Embryonic facial prominence (tissue), 1 donor: ENCODE measurements around the gene AXIN1.
"Not testable (repeated sequence)": the region's sequence is repeated elsewhere in the genome, so short reads cannot be mapped to it uniquely, and the experiment has no call there.

ENCODE experiments used
- DNase-seq: peaks from one replicate; pipeline ENCODE4 v3.0.0-alpha.2; 2016; ENCODE audit errors: extremely low spot score

The AXIN1 gene

DNA sequence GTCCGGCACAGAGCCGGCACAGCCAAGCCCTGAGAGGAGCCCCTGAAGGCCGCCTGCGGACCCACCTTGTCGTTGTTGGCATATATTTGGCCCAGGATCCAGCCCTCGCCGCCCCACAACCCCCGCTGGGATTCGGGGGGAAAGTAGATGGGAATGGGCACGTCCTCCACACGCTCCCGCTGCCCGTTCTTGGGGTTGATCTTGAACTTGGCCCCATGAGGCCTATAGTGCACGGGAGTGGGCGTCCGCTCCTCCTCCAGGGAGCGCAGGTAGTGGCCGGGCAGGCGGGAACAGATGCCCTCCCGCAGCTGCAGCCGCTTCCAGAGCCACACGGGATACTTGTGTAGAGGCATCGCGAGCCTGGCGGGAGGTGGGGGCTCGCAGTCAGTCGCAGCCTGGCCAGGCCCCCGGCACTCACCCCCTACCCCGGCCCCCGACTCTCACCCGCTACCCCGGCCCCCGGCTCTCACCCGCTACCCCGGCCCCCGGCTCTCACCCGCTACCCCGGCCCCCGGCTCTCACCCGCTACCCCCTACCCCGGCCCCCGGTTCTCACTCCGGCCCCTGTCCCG lies 17.4 kb upstream of the AXIN1 start:
- DNase-seq = no peak

DNA sequence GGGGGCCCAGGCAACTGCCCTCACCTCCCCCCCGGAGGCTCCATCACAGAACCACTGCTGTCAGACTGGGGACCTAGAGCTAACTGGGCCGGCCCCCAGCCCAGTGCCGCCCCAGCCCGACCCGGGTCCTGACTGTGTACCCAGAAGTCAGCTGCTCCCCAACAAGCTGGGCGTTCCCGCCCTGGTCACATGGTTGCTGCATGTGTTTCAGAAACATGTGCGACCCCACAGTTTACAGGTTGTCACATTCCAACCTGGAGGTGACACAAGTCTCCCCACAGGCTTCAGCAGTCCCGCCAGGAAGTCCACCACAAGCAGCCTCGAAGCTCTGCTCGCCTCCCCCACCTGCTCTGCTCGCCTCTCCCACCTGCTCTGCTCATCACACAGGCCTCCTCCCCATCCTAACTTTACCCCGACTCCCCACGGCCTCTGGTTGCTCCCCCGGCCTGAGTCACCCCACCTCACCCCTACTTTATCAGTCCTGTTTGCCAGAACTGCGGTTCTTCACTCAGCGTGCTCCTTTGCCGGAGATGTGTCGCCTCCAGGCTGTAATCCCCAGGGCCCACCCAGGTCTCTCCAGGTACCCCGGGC lies 16.8 kb upstream of the AXIN1 start:
- DNase-seq = no peak

DNA sequence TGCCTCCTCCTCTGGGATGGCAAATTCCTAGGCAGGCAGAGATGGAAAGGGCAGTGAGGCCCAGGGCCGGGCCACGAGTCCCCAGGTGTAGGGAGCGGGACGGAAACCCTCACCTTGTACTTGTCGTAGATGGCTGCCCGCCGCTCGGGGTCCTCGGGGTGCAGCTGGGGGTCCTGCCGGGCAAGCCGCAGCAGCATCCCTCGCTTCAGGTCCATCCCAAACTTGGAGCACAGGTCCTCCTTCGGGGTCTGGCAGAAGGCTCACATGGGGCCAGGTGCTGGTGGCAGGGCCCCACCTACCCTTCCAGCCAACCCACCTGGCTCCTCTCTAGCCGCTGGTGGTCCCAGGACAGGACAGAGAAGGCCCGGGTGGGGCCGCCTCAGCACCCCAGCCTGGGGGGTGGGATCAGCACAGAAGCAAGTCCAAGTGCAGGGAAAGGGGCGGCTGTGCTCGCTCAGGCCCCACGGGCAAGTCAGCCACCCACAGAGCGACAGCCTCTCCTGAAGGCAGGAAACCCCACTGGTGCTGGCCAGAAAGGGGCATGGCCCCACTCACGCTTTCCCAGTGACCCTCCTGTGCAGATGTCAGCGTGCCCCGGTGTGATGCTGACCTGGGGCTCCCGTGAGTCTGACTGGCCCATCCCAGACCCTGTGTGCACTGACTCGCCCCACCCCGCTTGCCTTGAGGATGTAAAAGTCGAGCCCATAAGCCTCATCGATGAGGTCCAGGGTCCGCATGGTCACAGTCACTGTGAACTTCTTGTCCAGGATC lies 16.1 kb upstream of the AXIN1 start:
- DNase-seq = no peak

DNA sequence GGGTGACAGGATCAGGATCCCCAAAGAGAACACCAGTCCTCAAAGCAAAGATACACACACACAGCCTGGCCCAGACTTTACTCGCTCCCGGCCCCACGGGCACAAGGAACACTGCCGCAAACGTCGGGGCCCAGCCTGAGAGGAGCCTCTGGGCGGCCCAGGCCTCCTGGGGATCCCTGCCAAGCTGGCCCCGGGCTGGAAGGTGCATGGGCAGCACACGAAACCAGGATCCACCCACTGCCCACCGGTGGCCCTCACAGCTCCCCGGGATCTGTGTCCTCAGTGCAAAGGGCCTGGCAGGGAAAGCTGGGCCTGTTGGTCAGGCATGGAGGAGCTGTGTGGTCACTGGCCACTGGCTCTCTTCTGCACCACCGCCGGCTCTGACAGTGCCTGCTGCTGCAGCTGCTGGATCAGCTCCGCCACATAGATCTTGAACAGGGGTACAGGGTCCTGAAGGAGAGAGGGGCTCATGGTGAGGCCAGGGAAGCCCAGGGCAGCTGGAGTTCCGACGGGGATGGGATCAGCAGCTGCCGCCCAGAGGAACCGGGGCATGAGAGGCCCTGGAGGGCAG lies 14.9 kb upstream of the AXIN1 start:
- no peak for DNase-seq

DNA sequence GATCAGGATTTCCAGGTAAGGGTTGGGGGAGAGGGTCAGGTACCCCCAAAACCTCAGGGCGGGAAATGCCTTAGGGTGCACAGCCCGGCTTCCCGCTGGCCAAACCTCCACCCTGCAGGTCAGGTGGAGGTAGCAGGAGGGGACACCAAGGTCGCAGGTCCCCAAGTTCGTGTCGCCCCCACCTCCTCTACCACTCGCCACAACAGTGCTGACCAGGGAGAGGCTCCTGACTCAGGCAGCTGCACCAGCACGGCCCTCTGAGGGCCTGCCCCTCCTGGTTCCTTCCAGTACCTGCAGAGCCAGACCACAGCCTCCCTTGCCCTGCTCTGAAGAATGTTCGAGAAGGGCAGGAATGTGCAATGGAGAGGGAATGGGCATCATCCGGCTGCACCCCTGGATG lies 14.0 kb upstream of the AXIN1 start:
- DNase-seq = no peak

DNA sequence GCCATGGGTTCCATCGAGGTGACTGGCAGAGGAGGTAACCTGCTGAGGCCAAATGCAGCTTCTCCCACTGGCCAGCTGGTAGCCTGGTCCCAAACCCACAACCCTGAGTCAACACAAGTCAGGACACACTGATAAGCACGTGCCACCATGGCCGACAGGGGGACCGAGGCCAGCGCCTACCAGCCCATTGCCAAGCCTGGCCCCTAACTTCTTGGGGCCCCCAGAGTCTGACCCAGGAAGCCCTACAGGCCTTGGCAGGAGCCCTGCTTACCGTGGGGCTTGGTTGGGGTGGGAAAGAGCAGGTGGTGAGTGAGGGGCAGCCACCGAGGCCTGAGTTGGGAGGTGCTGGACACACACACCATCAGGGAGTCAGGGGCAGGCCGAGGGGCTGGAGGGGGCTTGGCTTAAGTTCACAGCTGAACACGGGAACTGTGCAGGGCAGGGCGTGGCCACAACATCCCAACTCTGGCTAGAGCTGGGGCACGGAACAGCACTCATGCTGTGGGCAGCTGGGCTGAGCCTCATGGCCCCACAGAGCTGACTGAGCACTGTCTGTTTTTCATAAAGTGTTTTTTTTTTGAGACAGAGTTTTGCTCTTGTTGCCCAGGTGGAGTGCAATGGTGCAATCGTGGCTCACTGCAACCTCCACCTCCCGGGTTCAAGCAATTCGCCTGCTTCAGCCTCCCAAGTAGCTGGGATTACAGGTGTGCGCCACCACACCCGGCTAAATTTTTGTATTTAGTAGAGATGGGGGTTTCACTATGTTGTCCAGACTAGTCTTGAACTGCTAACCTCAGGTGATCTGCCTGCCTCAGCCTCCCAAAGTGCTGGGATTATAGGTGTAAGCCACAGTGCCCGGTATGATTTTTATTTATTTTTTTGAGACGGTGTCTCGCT lies 12.3 kb upstream of the AXIN1 start:
- no peak for DNase-seq

DNA sequence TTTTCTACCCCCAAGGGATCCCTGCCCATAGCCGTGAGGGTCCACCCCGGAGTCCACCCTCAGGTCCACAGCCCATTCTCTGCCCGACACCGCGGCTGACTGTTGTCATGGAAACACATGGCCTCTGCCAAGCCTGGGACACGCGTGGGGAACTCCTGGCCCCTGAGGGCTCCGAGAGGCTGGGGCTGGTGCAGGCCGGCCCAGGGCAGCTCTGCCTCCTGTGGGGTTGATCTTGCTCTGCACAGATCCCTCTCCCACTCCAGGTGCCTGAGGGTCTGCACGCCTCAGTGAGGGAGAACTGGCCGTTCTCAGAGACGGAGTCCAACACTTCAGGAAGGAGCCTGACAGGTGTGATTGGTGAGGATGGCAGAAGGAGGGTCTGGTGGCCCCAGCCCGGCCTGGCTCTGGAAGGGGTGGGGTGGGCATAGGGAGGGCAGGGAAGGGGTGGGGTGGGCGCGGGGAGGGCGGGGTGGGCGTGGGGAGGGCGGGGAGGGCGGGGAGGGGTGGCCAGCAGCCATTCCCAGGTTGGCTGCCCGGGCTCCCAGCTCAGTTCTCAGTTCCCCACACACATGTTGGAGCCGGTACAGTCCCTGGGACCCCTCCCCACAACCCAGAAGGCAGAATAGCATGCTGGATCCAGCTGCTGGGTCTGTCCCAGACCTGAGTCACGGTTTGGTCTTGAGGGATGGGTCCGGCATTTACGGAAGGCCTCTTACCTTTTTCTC lies 11.4 kb upstream of the AXIN1 start:
- no peak for DNase-seq

DNA sequence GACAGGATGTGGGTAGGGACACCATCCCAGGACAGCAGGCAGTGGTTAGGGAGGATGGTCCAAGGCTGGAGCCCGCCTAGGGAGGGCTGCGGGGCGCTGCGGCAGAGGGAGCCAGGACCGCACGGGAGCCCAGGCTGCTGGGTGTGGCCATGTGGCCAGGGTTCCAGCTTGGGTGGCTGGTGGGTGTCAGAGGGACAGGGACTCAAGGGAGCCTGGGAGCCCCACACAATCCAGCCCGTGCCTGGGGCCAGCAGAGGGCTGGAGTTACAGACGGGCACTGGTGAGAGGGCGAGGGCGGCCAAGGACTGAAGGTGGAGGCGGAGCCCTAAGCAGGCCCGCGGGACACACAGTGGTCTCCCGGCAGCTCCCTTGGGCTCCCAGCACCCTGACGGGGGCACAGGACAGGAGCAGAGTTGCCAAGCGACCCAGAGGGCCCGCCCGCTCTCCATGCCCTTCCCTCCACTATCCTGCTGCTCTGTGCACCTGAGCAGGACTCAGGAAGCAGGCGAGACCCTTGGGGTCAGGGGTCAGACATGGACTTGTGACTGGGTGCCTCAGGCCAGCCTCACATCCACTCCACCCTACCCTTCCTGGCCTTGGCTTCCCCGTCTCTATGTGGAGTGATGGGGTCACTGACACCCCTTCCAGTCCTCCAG lies 10.7 kb upstream of the AXIN1 start:
- no peak for DNase-seq

DNA sequence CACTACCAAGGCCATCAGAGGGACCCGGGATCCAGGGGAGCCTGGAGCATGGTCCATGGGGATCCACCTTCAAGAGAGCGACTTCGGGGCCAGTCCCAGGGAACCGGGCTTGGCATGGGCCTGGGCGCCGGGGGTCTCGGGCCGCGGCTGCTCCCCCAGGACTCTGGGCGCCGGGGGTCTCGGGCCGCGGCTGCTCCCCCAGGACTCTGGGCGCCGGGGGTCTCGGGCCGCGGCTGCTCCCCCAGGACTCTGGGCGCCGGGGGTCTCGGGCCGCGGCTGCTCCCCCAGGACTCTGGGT lies 10.1 kb upstream of the AXIN1 start:
- not testable (repeated sequence) for DNase-seq

DNA sequence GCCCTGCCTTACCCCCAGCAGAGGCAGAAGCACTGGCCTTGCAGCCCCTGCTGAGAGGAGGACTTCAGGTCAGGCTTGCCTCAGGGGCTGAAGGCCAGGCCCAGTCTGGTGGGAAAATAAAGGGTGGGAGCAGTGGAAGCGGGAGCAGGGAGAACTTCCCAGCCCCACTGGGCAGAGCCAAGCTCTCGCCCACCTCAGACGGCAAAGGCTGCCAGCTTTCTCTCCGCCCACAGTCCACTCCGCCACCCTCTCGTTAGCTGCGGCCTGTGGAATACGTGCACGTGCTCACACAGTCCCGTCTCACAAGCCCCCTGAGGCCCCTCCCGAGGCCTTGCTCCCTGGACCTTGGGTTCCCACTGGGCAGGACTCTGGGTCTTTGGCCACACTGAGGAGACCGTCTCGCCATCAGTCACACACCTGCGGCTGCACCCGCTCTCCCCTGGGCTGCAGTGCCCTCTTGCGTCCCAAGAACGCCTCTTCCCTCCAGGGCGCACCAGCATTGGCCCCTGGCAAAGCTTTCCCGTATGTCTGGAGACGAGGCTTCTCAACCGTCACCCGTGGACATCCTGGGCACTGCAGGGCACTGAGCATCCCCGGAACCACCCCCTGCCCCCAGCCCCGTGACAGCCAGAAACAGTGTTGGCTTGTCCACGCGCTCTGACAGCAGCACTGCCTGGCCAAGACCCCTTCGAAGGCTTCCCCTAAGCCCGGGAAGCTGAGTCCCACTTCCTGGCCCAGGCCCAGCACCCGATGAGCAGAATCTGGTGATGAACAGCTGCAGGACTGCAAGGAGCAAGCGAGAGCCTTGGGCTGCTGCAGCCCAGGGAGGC lies 9.6 kb upstream of the AXIN1 start:
- DNase-seq = no peak

DNA sequence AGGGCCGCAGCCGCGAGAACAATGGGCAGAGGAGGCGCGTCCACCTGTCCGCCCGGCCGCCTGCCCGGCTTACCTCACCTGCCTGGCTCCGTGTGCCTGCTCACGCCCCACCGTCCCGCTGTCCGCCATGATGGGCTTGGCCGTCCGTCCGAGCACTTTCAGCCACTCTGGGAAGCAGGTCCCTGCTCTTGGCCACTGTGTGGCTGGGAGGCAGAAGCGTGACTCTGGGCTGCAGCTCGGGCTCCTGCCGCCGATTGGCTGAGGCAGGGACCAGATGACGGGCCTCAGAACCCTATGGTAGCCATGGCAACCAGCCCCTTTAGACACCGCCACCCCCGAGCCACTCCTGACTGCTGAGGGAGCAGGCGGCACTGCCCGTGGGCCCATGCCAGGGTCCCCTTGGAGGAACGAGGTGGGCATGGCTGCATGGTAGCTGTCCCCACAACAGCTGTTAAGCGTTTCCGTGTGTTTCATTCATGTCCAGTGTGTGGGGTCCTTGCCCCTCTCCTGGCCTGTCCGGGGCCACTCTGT lies 8.9 kb upstream of the AXIN1 start:
- DNase-seq = peak; percentile 0

DNA sequence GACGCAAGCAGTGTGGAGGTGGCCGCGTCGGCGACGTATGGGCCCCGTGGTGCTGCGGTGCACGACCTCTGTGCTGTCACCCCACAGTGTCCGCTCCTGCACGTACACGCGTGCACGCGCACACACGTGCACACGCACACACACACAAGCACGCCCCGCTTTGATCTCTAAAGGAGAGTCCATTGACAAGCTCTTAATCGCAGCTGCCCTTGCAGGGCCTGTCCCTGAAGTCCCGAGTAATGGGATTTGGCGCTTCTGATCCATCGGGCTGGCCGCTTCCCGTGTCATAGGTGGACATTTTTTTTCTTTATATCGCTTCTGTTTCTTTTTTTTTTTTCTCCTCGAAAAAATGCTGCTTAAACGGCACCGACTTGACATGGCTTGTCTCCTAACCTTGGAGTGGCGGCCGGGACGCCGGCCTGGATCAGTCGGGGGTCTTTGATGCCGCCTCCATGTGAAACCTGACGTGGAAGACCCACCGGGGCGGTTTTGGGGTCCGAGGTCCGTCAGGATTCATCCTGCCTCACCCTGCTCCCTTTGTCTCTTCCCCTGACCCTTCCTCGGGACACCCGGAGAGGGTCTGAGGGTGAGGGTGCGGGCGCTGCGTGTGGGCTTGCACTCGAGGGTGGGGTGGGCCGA lies 8.3 kb upstream of the AXIN1 start:
- DNase-seq = no peak

DNA sequence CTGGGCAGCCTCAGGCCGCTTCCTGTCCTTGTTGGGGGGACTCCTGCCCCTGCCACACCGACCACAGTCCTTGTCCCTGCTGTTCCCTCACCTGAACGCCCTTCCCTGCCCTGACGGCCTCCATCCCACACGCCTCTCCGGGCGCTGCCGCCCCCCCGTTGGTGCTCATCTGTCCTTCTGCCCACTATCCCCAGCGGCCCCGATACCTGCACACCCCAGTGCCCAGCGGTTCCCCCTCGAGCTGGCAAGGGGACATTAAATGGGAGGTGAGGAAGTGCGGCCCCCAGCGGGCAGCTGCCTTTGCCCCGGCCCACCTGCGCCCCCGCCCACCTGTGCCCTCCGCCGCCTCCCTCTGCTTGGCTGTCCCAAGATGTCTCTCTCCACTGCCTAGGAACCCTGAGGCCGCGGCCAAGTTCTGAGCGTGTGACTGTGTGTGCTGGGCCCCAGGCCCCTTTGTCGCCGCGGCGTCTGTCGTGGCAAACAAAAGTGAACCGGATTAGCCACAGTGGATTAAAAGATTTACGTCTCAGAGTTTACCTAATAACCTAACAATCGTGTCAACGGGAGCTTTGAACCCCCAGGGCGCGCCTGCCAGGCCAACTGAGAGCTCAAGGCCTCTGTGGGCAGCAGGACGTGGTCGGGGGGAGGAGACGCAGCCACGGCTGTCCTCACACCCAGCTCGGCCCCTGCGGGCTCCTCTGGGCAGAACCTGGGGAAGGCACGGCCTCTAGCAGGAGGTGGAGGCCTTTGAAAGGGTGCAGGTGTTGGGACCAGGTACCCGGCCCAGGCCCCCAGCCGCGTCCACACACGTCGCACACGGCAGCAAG lies 7.6 kb upstream of the AXIN1 start:
- no peak for DNase-seq

DNA sequence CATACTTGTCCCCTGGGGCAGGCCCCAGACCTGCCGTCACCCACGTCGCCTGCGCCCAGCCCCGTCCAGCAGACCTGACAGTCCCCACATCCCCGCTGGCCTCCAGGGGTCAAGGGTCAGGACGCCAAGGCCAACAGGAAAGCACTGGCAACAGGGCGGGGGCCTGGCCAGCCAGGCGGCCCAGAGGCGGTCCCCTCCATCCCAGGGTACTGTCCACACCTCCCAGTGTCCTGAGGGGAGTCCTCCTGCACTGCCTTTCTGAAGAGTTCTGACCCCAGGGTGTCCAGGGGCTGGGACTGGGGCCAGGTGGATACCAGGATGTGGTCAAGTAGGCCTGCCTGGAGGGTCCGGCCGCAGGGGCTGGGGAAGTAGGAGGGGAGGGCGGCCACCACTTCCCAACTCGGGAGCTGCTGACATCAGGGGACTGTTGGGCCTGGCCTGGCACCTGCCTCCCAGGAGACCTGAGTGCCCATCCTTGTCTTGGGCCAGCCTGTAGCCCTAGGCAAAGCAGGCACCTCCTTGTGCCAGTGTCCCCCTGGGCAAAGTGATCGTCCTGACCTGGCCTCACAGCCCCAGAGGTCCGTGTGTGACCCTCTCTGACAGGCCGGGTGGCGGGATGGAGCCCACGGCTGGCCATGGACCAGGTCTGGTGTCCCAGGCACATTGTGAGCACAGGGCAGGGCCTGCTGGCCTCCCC lies 6.7 kb upstream of the AXIN1 start:
- no peak for DNase-seq

DNA sequence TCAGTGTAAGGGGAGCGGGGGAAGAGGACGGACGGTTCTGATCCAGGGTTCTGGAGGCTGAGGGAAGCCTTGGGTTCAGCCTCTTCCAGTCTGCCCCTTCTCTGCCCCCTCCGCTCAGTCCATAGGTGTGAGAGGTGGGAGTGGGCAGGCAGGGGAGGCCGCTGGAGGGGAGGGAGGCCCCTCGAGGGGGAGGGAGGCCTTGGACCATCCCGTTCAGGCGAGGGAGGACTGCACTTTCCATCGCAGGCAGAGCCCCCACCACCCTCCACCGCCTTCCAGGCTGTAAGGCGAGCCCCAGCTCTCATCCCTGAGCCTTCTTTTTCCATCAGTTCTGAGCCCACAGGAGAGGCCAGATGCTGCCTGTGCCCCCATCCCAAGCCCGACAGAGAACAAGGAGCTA lies 4.2 kb upstream of the AXIN1 start:
- no peak for DNase-seq

DNA sequence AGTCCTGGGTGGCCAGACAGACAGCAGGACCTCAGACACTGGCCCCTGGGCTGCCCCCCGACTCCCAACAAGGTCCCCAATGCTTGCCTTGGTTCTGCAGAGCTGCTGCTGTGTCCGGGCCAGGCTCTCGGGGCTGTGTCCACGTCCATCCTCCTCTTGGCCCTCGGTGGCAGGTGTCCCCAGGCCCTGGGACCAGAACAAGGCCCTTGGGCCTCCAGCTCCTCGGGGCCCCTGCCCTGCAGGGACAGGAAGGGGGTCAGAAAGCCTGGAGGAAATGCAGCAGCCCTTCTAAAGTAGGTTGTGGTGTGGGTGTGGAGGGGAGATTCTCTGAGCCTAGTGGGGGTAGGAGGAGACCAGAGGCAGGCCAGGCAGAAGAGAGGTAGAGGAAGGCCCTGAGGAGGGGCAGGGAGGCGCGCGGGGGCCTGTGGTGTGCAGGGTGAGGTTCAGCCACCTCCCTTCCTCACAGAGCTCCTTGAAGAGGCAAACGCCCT lies 2.5 kb upstream of the AXIN1 start:
- DNase-seq = no peak

DNA sequence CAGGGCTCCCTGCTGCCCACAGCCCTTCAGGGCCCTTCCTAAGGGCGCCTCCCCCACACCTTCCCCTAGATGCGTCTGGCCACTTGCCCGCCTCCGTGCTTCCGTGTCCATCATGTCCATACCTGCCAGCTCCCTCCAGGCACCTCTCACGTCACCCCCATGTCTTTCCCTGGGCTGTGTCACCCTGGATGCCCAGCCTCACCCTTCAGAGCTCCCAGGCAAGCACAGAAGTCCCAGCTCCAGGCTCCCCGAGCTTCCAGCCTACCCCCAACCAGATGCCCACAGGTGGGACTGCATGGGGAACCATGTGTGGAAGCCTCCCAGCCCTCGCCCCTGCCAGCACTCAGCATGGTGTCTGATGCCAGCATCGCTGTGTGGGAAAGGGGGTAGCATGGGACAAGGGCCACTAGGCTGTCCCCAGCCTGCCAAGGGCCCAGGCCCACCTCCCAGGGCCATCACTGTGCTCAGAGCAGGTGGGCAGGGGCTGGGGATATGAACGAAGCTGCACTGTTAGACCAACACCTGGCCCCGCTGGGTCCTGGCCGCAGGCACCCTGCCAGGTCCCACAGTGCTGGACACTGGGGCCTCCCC lies 1.9 kb upstream of the AXIN1 start:
- DNase-seq = no peak
